ENCODE data around the gene PRKCH.

- TF ChIP-seq POLR2A (IDR thresholded peaks at IDR 0.05): no peak
- TF ChIP-seq CTCF (IDR thresholded peaks at IDR 0.05): no peak
These were observed 134.0 kb downstream of the PRKCH start for GRCh38 chr14:61455351-61455750.
